22Rv1 (cell line): ENCODE data around the gene CASP5.

Source experiments
- H3K27ac ChIP-seq: fragments of 450-650 bp; 2 replicates; pipeline ENCODE4 v1.5.1; 2017
- ZFX ChIP-seq: fragments of 450-650 bp; IDR thresholded peaks from 2 replicates; pipeline ENCODE4 v1.6.1; 2017; ENCODE audit warnings: antibody characterized with exemption, borderline replicate concordance
- TF ChIP-seq, protein P1 (sequence below): fragments of 450-650 bp; IDR thresholded peaks from 2 replicates; pipeline ENCODE4 v1.5.1; 2017; ENCODE audit warnings: mild to moderate bottlenecking

CASP5 gene

DNA sequence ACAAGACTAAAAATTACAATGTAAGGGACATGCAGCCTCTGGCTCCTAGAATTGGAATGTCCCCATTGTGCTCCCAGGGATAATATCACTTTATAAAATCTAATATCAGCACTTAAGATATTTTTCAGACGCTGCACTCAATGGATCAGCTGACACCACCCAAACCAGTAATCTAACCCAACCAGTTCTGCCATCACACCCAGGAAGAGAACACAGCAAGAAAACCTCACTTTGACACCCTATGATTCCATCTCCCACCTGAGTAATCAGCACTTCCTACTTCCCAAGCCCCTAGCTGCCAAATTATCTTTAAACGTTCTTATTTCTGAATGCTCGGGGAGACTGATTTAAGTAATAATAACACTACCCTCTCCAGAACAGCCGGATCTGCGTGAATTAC, 57.2 kb downstream of the CASP5 start:
- TF ChIP-seq ZFX = no peak
- TF ChIP-seq, protein P1, sequence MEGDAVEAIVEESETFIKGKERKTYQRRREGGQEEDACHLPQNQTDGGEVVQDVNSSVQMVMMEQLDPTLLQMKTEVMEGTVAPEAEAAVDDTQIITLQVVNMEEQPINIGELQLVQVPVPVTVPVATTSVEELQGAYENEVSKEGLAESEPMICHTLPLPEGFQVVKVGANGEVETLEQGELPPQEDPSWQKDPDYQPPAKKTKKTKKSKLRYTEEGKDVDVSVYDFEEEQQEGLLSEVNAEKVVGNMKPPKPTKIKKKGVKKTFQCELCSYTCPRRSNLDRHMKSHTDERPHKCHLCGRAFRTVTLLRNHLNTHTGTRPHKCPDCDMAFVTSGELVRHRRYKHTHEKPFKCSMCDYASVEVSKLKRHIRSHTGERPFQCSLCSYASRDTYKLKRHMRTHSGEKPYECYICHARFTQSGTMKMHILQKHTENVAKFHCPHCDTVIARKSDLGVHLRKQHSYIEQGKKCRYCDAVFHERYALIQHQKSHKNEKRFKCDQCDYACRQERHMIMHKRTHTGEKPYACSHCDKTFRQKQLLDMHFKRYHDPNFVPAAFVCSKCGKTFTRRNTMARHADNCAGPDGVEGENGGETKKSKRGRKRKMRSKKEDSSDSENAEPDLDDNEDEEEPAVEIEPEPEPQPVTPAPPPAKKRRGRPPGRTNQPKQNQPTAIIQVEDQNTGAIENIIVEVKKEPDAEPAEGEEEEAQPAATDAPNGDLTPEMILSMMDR = no peak
- no peak overlapping the region for H3K27ac ChIP-seq

- TF ChIP-seq, protein P1 = no peak
- TF ChIP-seq ZFX = no peak
- H3K27ac ChIP-seq = no peak overlapping the region
Measured at GRCh38 chr11:104964247-104964646, 58.7 kb downstream of the CASP5 start.

DNA sequence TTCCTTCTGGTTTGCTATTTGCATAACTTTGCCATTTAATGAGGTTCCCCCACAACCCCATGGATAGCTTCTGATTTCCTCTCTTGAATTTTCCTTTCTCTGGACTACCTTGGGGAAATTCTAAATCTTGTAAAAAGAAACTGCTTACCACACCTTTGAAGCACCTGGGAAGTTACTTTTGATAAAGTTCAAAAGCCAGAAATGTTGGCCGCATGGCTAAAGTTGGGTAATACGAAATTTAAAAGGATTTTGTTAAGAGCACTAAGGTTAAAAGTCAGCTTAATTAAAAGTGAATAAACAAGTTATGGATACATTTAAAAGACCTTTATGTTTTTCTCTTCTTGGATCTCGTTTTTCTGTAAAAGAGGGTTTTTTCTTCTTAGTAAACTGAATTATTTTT, 60.1 kb downstream of the CASP5 start:
- TF ChIP-seq ZFX = no peak
- TF ChIP-seq, protein P1 = no peak
- no peak overlapping the region for H3K27ac ChIP-seq

DNA sequence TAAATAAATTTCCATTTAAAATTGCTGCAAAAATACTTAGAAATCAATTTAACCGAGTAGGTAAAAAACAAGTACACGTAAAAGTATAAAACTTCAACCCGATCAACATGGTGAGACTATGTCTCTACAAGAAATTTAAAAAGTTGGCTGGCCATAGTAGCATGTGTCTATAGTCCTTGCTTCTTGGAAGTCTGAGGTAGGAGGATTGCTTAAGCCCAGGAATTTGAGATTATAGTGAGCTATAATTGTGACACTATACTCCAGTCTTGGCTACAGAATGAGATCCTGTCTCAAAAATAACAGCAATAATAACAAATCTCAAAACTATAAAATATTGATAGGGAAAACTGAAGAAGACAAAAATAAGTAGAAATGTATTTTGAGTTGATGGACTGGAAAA, 65.7 kb downstream of the CASP5 start:
- TF ChIP-seq, protein P1 = no peak
- TF ChIP-seq ZFX = no peak
- H3K27ac ChIP-seq = no peak overlapping the region

DNA sequence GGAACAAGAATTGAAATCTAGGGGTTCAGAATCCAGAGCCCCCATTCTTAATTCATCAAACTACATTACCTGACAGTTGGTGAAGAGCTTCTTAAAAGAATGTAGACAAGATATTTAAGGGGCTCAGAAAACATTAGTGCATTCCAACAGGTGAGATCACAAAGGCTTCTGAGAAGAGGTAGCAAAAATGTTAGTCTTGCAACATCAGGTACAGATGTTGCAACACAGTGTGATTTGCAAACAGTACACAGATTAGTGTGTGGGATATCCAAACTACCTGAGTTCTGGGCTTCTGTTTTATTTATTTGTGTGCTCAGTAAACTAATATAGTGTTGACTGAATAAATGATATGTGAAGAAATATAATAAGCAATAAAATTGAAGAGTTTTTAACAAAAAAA, 66.4 kb downstream of the CASP5 start:
- no peak overlapping the region for H3K27ac ChIP-seq
- no peak for TF ChIP-seq ZFX
- TF ChIP-seq, protein P1 = no peak

DNA sequence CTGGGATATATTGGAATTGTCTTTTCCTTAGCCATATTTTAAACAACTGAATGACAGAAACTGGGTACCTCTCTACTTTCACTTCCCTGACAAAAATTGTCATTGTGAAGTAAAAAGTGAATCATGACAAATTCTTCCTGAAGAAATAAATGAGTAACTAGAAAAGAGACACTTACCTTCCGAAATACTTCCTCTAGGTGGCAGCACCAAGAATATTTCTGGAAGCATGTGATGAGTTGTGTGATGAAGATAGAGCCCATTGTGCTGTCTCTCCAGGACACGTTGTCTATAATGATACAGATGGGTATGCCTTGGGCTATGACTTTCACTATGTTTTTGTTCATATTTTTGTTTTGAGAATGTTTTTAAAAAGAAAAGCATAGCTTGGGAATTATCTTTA, 76.1 kb downstream of the CASP5 start:
- TF ChIP-seq ZFX = no peak
- TF ChIP-seq, protein P1 = peak; percentile 56
- no peak overlapping the region for H3K27ac ChIP-seq
